NCI-H460 (cell line): ENCODE data around the gene GSTM3. TPM values are rescaled to one million over a fixed set of nuclear protein-coding genes. Genes with fewer than 3 reads are reported as not detected.
"Not testable (repeated sequence)": the region's sequence is repeated elsewhere in the genome, so short reads cannot be mapped to it uniquely, and the experiment has no call there.

ENCODE experiments used
- DNase-seq: peaks from one replicate; pipeline ENCODE4 v3.0.0-alpha.2; 2016; ENCODE audit warnings: low read depth; ENCODE audit errors: extremely low read depth
- total RNA-seq: library from RNA; depleted of rRNA; stranded (reverse); fragments of >200 nt; shearing (Covaris generic); gene quantifications from 2 replicates; pipeline ENCODE4 v1.2.3, GENCODE V29; 2014; rRNA removed

Gene GSTM3
- total RNA-seq, 1 experiment from 2014 or later: 266 TPM

- DNase-seq: not testable (repeated sequence)
Observed at GRCh38 chr1:109708949-109709348, 31.9 kb downstream of the GSTM3 start.

DNA sequence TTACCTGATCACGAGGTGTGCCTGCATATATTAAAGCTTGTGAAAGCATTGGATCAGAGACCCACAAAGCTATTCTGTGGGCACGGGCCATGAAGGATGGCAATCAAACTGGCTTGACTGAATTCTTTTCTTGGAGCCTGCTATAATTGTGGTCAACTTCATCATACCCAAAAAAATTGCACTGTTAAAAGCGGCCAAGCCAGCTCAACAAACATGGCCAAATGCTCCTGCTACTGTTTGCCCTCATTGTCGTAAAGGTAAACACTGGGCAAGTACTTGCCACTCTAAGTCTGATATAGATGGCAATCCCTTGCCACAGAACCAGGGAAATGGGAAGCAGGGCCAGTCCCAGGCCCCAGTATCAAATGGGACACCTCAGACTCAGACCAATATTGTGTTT, 35.4 kb downstream of the GSTM3 start:
- DNase-seq: no peak

- no peak for DNase-seq
Observed at GRCh38 chr1:109704173-109704572, 36.7 kb downstream of the GSTM3 start.

- DNase-seq: not testable (repeated sequence)
Observed at GRCh38 chr1:109702940-109703339, 37.9 kb downstream of the GSTM3 start.

- DNase-seq: not testable (repeated sequence)
Observed at GRCh38 chr1:109697861-109698260, 43.0 kb downstream of the GSTM3 start.

- no peak for DNase-seq
Observed at GRCh38 chr1:109697066-109697465, 43.8 kb downstream of the GSTM3 start.

DNA sequence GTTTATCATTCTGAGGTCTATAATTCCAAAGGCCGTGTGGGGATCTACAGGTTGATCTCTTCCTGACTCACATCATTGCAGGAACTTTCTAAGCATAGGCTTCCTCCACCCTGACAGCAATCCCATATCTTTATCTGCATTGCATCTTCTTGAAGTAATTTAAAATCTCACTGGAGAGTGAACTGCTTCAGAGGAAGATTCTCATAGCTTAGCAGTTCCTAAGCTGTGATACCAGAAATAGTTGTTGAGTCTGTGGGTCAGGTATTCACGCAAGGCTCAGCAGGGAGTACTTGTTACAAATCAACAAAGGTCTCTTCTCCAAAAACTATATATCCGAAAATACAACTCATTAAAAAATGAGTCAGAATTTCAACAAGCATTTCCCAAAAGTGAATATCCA, 45.7 kb downstream of the GSTM3 start:
- DNase-seq: not testable (repeated sequence)

- not testable (repeated sequence) for DNase-seq
Observed at GRCh38 chr1:109694400-109694799, 46.4 kb downstream of the GSTM3 start.

- DNase-seq: no peak
Observed at GRCh38 chr1:109691759-109692158, 49.1 kb downstream of the GSTM3 start.

GRCh38 chr1:109689844-109690405, 50.9 kb downstream of the GSTM3 start:
- DNase-seq: no peak

DNA sequence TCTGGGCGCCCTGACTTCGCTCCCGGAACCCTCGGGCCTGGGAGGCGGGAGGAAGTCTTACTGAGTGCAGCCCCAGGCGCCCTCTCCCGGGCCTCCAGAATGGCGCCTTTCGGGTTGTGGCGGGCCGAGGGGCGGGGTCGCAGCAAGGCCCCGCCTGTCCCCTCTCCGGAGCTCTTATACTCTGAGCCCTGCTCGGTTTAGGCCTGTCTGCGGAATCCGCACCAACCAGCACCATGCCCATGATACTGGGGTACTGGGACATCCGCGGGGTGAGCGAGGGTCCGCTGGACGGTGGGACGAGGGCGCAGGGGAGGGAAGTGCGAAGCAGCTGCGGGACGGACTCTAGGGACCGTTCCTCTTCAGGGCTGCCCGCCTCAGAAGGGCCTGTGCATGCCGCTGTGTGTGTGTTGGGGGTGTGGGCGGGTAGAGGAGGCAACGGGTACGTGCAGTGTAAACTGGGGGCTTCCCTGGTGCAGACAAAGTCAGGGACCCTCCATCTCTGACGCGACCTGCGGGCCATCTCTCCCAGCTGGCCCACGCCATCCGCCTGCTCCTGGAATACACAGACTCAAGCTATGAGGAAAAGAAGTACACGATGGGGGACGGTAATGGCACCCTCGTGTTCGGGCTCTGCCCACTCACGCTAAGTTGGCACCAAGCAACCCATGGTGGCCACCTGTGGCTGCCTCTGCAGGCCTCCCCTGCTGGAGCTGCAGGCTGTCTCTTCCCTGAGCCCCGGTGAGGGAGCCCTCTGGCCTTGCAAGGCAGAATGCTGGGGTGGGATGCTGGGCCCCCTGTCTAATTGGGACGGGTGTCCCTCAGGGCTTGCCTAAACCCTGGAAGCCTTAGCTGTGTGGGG, 53.0 kb downstream of the GSTM3 start, which contains the start of gene GSTM1:
Gene GSTM1 (plus strand): TSS at position 177 of the 859 bp plus-strand sequence. CDS start 57 bp downstream, at position 234.
- DNase-seq: peak; percentile 71

DNA sequence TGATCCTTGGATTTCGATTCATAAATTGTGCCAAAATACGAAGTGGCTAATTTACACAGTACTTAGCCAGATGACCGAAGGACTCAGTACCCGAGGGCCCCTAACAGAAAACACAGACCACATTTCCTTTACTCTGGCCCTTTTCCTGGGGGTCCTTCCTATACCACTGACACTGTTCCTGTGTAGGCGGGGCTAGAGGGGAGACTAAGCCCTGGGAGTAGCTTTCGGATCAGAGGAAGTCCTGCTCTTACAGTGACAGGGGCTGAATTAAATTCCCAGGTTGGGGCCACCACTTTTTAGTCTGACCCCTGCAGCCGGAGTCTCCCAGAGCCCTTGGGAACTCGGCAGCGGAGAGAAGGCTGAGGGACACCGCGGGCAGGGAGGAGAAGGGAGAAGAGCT, 53.7 kb downstream of the GSTM3 start:
- not testable (repeated sequence) for DNase-seq

GRCh38 chr1:109685890-109686289, 54.9 kb downstream of the GSTM3 start:
- DNase-seq: not testable (repeated sequence)

DNA sequence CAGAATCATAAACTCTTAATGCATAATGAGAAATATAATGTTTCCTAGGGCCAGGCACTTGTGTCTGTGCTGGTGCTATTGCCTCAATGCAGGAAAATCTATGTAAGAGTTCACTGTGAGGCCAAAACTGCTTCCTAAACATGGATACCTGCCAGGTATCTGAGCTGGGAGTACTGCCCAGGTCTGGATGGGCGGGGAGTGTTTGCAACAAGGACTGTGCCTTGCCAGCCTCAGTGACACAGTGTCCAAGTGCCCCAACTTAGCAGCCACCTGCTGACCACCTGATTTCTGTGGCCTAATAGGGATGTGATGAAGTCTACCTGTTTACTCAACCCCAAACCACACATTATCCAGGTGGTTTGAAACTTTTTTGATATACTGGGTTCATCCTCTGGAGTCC, 55.4 kb downstream of the GSTM3 start:
- not testable (repeated sequence) for DNase-seq

DNA sequence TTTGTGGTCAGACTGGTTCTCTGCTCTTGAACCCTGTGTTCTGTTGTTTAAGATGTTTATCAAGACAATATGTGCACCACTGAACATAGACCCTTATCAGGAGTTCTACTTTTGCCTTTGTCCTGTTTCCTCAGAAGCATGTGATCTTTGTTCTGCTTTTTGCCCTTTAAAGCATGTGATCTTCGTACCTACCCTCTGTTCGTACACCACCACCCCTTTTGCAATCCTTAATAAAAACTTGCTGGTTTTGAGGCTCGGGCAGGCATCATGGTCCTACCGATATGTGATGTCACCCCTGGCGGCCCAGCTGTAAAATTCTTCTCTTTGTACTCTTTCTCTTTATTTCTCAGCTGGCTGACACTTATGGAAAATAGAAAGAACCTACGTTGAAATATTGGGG, 56.1 kb downstream of the GSTM3 start:
- DNase-seq: not testable (repeated sequence)

Other genes starting within 250 kb of the GSTM3 start
- 2.3 and 2.8 TPM in 2 replicates for gene CYB561D1, start 246.9 kb downstream of the GSTM3 start, total RNA-seq
- gene AMIGO1, start 231.3 kb downstream of the GSTM3 start, total RNA-seq: 1.2 and 1.4 TPM in 2 replicates
- 0.30 TPM in 1 of 2 replicates, not detected in the other for gene GPR61, start 201.2 kb downstream of the GSTM3 start, total RNA-seq
- gene GNAI3, start 192.4 kb downstream of the GSTM3 start, total RNA-seq: 7.6 and 8.5 TPM in 2 replicates
- not detected in 2 replicates for gene GNAT2, start 121.4 kb downstream of the GSTM3 start, total RNA-seq
- gene AMPD2, start 121.2 kb downstream of the GSTM3 start, total RNA-seq: 33.3 and 39.5 TPM in 2 replicates
- 25.5 and 33.5 TPM in 2 replicates for gene GSTM4, start 84.9 kb downstream of the GSTM3 start, total RNA-seq
- 9.8 and 11.8 TPM in 2 replicates for gene GSTM2, start 73.0 kb downstream of the GSTM3 start, total RNA-seq
- 67.1 and 68.9 TPM in 2 replicates for gene GSTM1, start 53.2 kb downstream of the GSTM3 start, total RNA-seq
- gene GSTM5, start 28.8 kb downstream of the GSTM3 start, total RNA-seq: 0.12 TPM in 2 replicates
- 0.15 TPM in 1 of 2 replicates, not detected in the other for gene EPS8L3, start 22.9 kb upstream of the GSTM3 start, total RNA-seq
- 7.7 and 9.5 TPM in 2 replicates for gene CSF1, start 169.8 kb upstream of the GSTM3 start, total RNA-seq
- gene AHCYL1, start 243.7 kb upstream of the GSTM3 start, total RNA-seq: 54.8 and 66.8 TPM in 2 replicates